NT2/D1 (cell line): ENCODE results near the gene RAMP3.

Experiments used
- DNase-seq: peaks from one replicate; pipeline ENCODE4 v3.0.0-alpha.2; 2011; ENCODE audit warnings: low read depth, low spot score
- H3K27me3 ChIP-seq: 2 replicates; pipeline ENCODE4 v1.6.0; 2011; ENCODE audit warnings: mild to moderate bottlenecking; ENCODE audit not compliant: insufficient read length, insufficient read depth
- H3K36me3 ChIP-seq: 2 replicates; pipeline ENCODE4 v1.6.1; 2011; ENCODE audit warnings: mild to moderate bottlenecking, low read length, mixed read lengths; ENCODE audit not compliant: insufficient read depth, insufficient read length
- H3K4me1 ChIP-seq: 2 replicates; pipeline ENCODE4 v1.5.1; 2011; ENCODE audit not compliant: insufficient read depth, insufficient read length
- H3K4me3 ChIP-seq: 2 replicates; pipeline ENCODE4 v1.5.1; 2011; ENCODE audit warnings: low read depth; ENCODE audit not compliant: insufficient read length
- H3K9ac ChIP-seq: 2 replicates; pipeline ENCODE4 v1.6.0; 2011; ENCODE audit warnings: low read depth; ENCODE audit not compliant: insufficient read length
- H3K9me3 ChIP-seq: 2 replicates; pipeline ENCODE4 v1.5.1; 2011; ENCODE audit warnings: mild to moderate bottlenecking, low read length; ENCODE audit not compliant: insufficient read depth
- SUZ12 ChIP-seq: IDR thresholded peaks from 2 replicates; pipeline ENCODE4 v1.6.1; 2011; ENCODE audit not compliant: insufficient read length, insufficient read depth; ENCODE audit errors: extremely low read depth
- YY1 ChIP-seq: IDR thresholded peaks from 2 replicates; pipeline ENCODE4 v1.6.1; 2011; ENCODE audit not compliant: insufficient read length, insufficient read depth
- ZNF274 ChIP-seq: IDR thresholded peaks from 2 replicates; pipeline ENCODE4 v1.6.1; 2011; ENCODE audit warnings: mild to moderate bottlenecking, low read depth, low read length

RAMP3 gene

DNA sequence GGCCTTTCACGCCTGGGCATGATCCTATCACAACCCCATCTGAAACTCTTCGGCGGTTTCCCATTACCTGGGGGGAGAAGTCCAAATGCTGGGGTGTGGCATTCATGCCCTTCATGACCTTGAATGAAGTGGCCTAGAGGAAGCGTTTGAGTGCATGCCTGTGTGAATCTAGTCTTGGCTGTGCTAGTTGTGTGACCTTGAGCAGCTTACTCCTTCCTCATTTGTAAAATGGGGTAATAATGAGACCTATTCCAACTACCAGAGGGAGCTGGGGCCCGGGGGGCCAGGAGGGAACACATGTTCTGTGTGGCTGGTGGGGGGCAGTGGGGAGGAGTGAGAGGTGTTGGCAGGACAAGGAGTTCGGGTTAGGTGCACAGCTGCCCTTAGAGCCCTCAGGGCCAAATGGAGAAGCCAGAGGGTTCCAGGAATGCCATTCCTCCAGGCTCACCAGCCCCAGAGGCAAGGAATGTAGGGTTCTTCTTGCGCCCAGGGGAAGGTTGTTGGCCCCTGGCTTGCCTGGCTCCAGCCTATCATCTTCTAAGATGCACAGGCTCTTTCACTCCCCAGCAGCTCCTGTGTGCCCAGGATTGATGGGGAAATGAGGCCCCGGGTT is 24.8 kb upstream of the RAMP3 start:
- TF ChIP-seq ZNF274, result no peak
- TF ChIP-seq SUZ12, result no peak
- no peak for TF ChIP-seq YY1
- no peaks in the 10 kb centered on the region for H3K36me3 ChIP-seq
- DNase-seq, result no peak
- H3K9ac ChIP-seq, result no peak overlapping the region
- H3K4me1 ChIP-seq, result peaks cover 5% of the 10 kb centered on the region
- no peaks in the 10 kb centered on the region for H3K9me3 ChIP-seq
- no peaks in the 10 kb centered on the region for H3K27me3 ChIP-seq
- no peak overlapping the region for H3K4me3 ChIP-seq

DNA sequence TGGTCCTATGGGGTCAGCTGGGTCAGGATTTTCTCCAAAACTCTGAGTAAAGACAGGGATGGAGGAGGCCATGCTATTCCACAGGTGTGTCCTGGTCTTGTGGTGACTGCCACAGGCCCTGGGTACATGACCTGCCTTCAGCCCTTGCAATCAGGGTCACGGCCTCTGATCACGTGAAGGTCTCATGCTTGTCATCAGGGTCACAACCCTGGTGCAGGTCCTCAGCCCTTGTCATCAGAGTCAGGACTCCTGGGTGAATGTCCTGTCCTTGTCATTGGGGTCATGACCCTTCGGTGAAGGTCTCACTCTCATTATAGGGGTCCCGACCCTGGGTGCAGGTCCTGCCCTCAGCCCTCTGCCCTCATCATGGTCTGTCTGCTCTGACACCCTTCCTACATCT is 24.2 kb upstream of the RAMP3 start:
- DNase-seq, result no peak
- Histone ChIP-seq H3K4me1 (peaks cover 5% of the 10 kb centered on the region), H3K36me3 (no peaks in the 10 kb centered on the region), H3K4me3 (no peak overlapping the region), H3K9me3 (no peaks in the 10 kb centered on the region), H3K9ac (no peak overlapping the region), H3K27me3 (no peaks in the 10 kb centered on the region)
- TF ChIP-seq ZNF274 (no peak), YY1 (no peak), SUZ12 (no peak)

DNA sequence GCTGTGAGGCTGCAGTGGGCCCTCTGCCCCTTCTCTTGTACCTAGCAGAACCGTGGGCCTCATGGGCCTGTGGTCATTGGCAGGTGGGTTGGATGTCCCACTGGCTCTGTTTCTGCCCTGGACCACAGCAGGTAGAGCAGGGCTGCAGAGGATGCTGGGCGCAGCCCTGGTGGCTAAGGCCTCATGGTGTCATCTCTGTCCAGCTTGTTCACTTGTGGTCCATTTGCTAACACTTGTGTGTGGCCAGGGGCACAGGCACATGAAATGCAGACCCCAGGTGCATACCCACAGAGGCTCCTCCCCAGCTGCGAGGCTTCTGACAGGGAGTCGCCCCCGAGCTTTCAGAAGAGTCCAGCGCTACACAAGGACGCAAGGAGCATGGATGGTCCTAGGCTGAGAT is 23.7 kb upstream of the RAMP3 start:
- H3K4me1 ChIP-seq, result peaks cover 5% of the 10 kb centered on the region
- H3K9me3 ChIP-seq, result no peaks in the 10 kb centered on the region
- H3K9ac ChIP-seq, result no peak overlapping the region
- H3K4me3 ChIP-seq, result no peak overlapping the region
- TF ChIP-seq SUZ12 (no peak), ZNF274 (no peak), YY1 (no peak)
- no peak for DNase-seq
- no peaks in the 10 kb centered on the region for H3K27me3 ChIP-seq
- H3K36me3 ChIP-seq, result no peaks in the 10 kb centered on the region

DNA sequence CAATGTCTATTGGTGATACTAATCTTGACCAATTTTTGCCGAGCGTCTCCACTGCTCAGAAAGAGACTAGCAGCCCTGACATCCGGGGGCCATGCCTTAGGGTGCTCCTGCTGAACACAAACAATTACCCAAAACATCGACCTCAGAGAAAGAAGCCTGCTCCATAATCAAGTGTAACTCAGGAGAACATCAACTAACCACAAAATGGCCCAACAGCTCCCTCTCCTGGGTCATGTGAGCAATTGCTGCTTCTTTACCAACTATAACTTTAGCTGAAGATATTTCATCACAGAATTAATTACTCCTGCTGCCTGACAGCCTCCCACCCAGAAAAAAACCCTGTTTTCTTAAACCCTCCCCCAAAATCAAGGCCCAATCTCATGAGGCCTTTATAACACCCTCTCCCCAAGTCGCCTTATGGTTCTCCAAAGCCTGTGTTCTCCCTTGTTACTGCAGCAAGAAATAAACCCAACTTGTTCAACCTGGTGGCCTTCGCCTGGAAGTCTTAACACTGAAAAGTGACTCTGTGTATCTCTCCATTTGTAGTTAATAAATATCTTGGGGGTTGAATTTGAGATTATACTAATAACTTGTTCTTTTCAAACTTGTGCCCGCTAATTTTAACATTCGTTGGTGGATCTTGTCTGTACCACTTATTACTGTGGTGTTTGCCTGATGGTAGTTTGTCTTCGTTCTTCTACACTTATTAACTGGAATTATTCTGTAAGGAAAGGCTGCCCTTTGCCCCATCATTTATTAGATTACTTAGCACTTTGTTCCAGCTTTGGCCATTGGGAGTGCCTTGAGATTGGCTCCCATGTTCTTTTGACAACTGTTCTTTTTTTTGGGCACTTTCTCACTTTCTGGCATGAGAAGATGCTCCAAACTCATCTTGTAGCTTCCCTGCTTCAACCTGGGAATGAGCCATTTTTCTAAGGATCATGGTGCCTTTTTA is 21.2 kb upstream of the RAMP3 start:
- Histone ChIP-seq H3K4me3 (no peak overlapping the region), H3K27me3 (no peaks in the 10 kb centered on the region), H3K9me3 (no peaks in the 10 kb centered on the region), H3K36me3 (no peaks in the 10 kb centered on the region), H3K4me1 (no peaks in the 10 kb centered on the region), H3K9ac (no peak overlapping the region)
- peak; percentile 81 for DNase-seq
- TF ChIP-seq SUZ12, result no peak
- no peak for TF ChIP-seq YY1
- no peak for TF ChIP-seq ZNF274

DNA sequence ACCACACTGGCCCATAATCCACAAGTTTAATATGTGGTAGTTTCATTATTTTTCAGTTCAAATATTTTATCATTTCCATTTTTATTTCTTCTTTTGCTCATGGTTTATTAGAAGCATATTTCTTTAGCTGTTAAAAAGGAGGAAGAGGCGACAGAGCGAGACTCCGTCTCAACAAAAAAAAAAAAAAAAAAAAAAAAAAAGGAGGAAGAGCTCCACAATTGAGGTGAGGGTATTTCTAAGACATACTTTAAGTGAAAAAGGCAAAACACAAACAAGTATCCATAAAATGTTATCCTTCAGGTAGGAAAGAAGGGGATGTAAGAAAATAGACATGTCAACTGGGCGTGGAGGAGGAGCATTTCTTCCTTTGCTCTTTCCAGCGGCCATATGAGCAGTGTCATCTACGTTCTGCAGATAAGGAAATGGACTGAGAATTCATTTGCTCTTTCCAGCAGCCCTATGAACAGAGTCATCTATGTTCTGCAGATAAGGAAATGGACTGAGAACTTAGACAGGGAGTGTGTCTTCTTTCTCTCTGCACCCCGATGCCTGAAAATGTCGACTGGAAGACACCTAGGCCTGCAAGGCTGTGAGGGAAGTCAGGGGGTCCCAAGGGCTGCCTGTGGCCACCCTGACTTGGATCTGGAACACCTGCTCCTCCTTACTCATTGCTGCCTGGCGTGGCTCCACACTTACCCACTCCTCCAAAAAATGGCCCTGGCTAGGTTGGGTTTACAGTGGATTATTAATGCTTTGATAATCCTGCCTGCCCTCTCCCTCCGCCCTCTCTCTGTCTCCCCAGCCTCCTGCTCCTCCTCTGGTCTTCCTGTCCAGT is 18.9 kb upstream of the RAMP3 start:
- Histone ChIP-seq H3K9me3 (no peaks in the 10 kb centered on the region), H3K27me3 (no peaks in the 10 kb centered on the region), H3K4me1 (no peaks in the 10 kb centered on the region), H3K9ac (no peak overlapping the region), H3K4me3 (no peak overlapping the region), H3K36me3 (no peaks in the 10 kb centered on the region)
- no peak for DNase-seq
- TF ChIP-seq SUZ12 (no peak), YY1 (no peak), ZNF274 (no peak)

DNA sequence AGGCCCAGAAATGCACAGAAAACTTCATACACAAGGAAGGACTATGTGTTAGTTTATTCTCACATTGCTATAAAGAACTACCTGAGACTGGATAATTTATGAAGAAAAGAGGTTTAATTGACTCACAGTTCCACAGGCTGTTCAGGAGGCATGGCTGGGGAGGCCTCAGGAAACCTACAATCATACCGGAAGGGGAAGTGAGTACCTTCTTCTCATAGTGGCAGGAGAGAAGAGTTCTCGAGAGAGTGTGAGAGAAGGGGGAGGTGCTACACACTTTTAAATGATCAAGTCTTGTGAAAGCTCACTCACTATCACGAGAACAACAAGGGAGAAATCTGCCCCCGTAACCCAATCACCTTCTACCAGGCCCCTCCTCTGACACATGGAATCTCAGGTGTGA is 16.8 kb upstream of the RAMP3 start:
- no peak overlapping the region for H3K9ac ChIP-seq
- H3K4me3 ChIP-seq, result no peak overlapping the region
- H3K36me3 ChIP-seq, result no peaks in the 10 kb centered on the region
- H3K4me1 ChIP-seq, result no peaks in the 10 kb centered on the region
- no peaks in the 10 kb centered on the region for H3K9me3 ChIP-seq
- TF ChIP-seq SUZ12, result no peak
- H3K27me3 ChIP-seq, result no peaks in the 10 kb centered on the region
- no peak for DNase-seq

DNA sequence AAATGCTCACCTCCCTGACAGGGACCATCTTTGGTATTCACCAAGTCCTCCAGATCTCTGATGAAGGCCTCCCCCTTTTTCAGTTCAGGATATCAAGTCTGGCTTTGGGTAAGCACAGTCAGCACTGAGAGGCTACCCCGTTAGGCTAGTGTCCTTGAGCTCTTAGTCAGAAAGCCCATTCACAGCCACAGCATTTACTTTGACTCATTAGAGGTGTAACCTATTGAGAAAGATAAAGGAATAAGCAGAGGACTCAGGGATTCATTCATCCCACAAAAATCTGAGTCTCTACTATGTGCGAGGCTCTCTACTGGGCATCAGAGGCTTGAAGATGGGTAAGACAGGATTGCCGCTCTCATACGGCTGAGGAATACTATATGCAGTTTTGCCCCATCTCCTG is 14.0 kb upstream of the RAMP3 start:
- no peak for TF ChIP-seq YY1
- TF ChIP-seq ZNF274, result no peak
- no peak for TF ChIP-seq SUZ12
- no peak for DNase-seq

More for the DNA sequence above, 14.0 kb upstream of the RAMP3 start:
- H3K36me3 ChIP-seq, result no peaks in the 10 kb centered on the region
- H3K9ac ChIP-seq, result no peak overlapping the region
- H3K4me3 ChIP-seq, result no peak overlapping the region
- no peaks in the 10 kb centered on the region for H3K27me3 ChIP-seq
- H3K4me1 ChIP-seq, result peaks cover 6% of the 10 kb centered on the region
- no peaks in the 10 kb centered on the region for H3K9me3 ChIP-seq
